ENCODE data around the gene S100Z.
A peak's percentile ranks its signal among the peaks of the same experiment; 100 is the strongest.

DNA sequence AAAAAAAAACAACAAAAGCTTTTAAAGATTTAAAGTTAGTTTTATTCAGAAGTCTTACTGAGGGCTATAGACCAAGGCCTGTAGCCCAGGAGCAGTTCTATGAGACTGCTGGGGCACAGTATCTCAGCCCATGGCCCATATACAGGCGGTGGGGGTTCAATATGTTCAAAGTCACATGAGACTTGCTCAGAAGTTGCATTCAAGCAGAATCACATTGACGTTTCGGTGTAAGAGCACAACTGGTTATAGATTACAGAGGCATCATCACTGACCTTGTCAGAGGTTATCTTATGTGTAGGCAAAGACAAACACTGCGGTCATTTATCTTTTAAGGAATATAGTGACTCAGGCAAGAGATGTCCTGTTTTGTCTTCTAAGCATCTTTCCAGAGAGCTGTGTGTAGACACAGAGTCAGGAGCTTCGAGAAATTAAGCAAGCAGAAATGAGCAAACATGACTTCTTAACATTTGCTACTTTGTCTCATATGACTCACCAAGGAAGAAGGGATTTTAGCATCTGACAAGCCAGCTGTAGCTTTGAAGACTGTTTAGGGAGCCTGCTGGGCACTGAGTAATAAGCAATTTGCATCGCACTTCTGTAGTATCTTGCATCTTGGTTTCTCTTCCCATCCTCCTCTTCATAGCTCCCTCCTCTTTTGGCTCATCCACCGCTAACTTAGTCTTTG, 43.9 kb upstream of the S100Z start:
- TF ChIP-seq, protein P1, sequence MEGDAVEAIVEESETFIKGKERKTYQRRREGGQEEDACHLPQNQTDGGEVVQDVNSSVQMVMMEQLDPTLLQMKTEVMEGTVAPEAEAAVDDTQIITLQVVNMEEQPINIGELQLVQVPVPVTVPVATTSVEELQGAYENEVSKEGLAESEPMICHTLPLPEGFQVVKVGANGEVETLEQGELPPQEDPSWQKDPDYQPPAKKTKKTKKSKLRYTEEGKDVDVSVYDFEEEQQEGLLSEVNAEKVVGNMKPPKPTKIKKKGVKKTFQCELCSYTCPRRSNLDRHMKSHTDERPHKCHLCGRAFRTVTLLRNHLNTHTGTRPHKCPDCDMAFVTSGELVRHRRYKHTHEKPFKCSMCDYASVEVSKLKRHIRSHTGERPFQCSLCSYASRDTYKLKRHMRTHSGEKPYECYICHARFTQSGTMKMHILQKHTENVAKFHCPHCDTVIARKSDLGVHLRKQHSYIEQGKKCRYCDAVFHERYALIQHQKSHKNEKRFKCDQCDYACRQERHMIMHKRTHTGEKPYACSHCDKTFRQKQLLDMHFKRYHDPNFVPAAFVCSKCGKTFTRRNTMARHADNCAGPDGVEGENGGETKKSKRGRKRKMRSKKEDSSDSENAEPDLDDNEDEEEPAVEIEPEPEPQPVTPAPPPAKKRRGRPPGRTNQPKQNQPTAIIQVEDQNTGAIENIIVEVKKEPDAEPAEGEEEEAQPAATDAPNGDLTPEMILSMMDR (IDR thresholded peaks at IDR 0.05), result no peak
- TF ChIP-seq, protein P2, sequence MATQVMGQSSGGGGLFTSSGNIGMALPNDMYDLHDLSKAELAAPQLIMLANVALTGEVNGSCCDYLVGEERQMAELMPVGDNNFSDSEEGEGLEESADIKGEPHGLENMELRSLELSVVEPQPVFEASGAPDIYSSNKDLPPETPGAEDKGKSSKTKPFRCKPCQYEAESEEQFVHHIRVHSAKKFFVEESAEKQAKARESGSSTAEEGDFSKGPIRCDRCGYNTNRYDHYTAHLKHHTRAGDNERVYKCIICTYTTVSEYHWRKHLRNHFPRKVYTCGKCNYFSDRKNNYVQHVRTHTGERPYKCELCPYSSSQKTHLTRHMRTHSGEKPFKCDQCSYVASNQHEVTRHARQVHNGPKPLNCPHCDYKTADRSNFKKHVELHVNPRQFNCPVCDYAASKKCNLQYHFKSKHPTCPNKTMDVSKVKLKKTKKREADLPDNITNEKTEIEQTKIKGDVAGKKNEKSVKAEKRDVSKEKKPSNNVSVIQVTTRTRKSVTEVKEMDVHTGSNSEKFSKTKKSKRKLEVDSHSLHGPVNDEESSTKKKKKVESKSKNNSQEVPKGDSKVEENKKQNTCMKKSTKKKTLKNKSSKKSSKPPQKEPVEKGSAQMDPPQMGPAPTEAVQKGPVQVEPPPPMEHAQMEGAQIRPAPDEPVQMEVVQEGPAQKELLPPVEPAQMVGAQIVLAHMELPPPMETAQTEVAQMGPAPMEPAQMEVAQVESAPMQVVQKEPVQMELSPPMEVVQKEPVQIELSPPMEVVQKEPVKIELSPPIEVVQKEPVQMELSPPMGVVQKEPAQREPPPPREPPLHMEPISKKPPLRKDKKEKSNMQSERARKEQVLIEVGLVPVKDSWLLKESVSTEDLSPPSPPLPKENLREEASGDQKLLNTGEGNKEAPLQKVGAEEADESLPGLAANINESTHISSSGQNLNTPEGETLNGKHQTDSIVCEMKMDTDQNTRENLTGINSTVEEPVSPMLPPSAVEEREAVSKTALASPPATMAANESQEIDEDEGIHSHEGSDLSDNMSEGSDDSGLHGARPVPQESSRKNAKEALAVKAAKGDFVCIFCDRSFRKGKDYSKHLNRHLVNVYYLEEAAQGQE (IDR thresholded peaks at IDR 0.05; ENCODE audit: insufficient read depth in 1 of 2, low read depth in 2 of 2, low read length in 1 of 2), result no peak
- TF ChIP-seq SIN3A (IDR thresholded peaks at IDR 0.05; ENCODE audit: borderline replicate concordance, insufficient read depth, low read depth, low read length), result no peak
- TF ChIP-seq POLR2AphosphoS5 (IDR thresholded peaks at IDR 0.05; ENCODE audit: low read depth, low read length), result peak; percentile 62
- peak; percentile 96 for TF ChIP-seq TCF7L2 (IDR thresholded peaks at IDR 0.05; ENCODE audit: low read depth, low read length)

All from Panc1 (cell line).